ENCODE results near the gene PROS1.

- TF ChIP-seq POLR2A (IDR thresholded peaks at IDR 0.05; ENCODE audit: low read length) (no peak), GATA1 (IDR thresholded peaks at IDR 0.05; ENCODE audit: low read depth, low read length) (no peak)
Observed at GRCh38 chr3:93911206-93911605, 62.5 kb downstream of the PROS1 start.
